ENCODE measurements around the gene SLC25A28. TPM values are rescaled to one million over a fixed set of nuclear protein-coding genes. Genes with fewer than 3 reads are reported as not detected.
"Not testable (repeated sequence)": the region's sequence is repeated elsewhere in the genome, so short reads cannot be mapped to it uniquely, and the experiment has no call there.

The SLC25A28 gene
- total RNA-seq, 2 donors from 2014 or later, result 38.2 to 46.4 TPM

DNA sequence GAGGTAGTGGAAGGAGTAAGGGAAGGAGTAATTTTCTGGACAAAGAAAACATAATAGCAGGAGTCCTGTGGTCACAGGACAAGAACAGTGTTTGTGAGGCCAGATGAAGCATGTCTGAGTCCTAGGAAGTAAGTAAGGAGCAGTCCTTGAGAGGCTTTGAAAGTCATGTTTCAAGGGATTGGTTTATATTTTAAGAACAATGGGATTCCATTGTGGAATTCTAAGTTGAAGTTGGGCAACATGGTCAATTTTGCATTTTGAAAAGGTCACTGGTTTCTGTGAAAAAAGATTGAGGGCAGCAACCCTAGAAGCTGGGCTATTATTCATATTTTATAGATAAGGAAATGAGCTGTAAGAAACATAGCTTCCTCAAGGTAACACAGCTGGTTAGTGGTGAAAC lies 10.8 kb upstream of the SLC25A28 start:
- DNase-seq, result no peak
- intact Hi-C loops (cut with DNase I), result no loop called here
- no peak for ATAC-seq

DNA sequence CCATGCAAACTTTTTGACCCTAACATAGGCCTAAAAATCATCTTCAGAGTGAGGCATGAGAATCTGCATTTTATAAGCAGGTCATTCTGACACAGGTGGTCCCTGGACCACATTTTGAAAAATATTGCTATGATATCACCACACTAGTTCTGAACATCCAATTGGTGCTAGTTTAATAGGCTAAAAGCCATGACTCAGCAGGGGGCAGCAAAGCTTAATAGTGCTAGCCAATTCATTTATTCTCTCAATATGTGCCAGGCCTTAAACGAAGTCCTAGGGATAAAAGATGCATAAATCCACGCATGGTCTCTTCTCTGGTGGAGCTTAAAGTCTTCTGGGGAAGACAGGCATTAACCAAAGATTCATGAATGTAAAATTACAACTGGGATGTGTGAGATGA lies 10.2 kb upstream of the SLC25A28 start:
- peak in 1 of 2 donors; percentile 34 for ATAC-seq
- intact Hi-C loops (cut with DNase I), result no loop called here
- DNase-seq, result no peak

DNA sequence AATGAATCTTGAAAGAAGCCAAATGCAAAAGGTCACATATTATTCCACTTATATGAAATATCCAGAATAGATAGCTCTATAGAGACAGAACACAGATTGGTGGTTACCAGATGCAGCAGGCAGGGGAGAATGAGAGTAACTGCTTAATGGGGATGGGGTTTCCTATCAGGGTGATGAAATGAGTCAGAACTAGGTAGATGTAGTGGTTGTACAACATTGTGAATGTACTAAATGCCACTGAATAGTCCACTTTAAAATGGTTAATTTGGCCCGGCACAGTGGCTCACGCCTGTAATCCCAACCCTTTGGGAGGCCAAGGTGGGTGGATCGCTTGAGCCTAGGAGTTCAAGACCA lies 9.4 kb upstream of the SLC25A28 start:
- DNase-seq (no peak), ATAC-seq (no peak)
- intact Hi-C loops (cut with DNase I), result loop anchor here (10.0 kb wide), 1 partner anchor 85 kb away; no protein-coding TSS in a partner anchor

- DNase-seq, result no peak
- ATAC-seq, result no peak
- intact Hi-C loops (cut with DNase I), result loop anchor here (10.0 kb wide), 1 partner anchor 86 kb away; no protein-coding TSS in a partner anchor
These were observed 8.8 kb upstream of the SLC25A28 start for GRCh38 chr10:99628923-99629624.

DNA sequence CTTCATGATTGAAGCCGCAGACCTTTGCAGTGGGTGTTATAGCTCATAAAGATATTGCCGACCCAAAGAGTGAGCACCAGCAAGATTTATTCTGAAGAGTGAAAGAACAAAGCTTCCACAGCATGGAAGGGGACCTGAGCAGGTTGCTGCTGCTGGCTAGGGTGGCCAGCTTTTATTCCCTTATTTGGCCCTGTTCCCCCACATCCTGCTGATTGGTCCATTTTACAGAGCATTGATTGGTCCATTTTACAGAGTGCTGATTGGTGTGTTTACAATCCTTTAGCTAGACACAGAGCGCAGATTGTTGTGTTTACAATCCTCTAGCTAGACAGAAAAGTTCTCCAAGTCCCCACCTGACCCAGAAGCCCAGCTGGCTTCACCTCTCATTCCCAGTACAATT lies 4.9 kb upstream of the SLC25A28 start:
- not testable (repeated sequence) for ATAC-seq, DNase-seq
- intact Hi-C loops (cut with DNase I), result loop anchor here (10.0 kb wide), 1 partner anchor 90 kb away; no protein-coding TSS in a partner anchor

- intact Hi-C loops (cut with DNase I), result loop anchor here (5.0 to 10.0 kb wide), 2 partner anchors 33 to 91 kb away; partner anchors contain the start of gene ENTPD7 (in 1 of the 2)
- DNase-seq, result no peak
- no peak for ATAC-seq
These were observed 3.7 kb upstream of the SLC25A28 start for GRCh38 chr10:99623919-99624318.

DNA sequence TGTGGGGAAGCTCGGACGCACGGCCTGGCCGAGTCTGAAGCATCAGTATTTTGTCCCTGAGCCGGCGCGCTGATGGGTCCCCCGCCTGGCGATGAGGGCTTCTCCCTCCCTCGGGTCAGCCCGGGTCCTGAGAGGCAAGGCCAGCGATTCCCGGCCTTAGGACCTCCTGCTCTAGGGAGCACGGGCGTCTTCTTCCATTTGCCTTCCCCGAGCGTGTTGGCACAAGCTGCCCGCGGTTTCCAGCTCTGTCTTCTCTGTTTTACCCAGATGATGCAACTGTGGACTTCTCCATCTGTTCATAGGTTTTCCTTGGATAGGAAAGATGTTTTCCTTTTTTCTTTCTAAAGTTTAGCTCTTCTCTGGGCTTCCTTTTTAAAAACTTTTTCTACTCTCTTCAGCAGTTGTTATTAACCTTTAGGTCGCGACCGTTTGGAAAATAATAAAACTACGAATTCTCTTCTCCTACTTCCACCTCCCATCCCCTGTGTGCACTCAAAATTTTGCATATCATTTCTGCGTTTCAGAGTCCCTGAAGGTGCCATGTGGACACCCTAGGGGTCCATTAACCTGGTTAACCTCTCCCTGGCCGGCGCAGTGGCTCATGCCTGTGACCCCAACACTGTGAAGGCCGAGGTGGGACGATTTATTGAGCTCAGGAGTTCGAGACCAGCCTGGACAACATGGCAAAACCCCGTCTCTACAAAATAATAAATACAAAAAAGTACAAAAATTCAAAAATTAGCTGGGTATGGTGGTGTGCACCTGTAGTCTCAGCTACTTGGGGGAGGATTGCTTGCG lies 1.4 kb upstream of the SLC25A28 start:
- intact Hi-C loops (cut with DNase I), result loop anchor here (5.0 to 10.0 kb wide), 2 partner anchors 36 to 93 kb away; partner anchors contain the start of gene ENTPD7 (in 1 of the 2)
- ATAC-seq, result peak; percentile 7 to 29
- no peak for DNase-seq

DNA sequence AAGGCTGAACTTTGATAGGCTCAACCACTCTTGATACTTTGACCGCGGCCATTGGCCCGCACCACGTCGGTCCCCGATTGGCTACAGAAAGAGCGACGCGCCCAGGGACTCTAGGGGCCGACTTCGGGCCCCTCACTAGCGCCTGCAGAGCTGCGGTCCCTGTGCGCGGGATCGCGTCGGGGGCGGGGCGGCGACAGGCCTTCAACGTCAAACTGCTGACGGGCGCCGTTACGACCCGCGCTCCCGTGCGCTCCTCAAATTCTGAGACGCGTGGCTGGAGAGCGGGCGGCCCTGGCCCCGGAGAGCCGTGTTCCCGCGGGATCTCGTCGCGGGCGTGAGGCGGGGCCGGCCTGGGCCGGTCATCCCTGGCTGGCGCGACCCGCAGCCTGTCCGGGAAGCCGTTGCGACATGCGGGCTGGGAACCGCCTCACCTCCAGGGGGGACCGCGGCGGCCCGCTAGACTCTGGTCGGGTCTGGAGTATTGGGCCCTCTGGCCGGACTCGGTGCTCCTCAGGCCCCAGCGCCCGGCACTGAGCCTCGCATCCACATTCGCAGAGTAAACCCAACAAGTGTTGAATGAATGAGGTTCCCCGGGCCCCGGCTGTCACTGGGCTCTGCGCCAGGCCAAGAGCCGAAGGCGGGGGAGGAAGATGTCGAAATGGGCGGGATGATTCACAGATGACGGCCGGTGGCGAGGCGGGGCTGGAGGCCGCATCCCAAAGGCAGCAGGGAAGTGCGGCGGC lies 643 bp upstream of the SLC25A28 start:
- ATAC-seq (peak; percentile 93 to 95), DNase-seq (peak; percentile 96)
- intact Hi-C loops (cut with DNase I), result loop anchor here (5.0 to 10.0 kb wide), 2 partner anchors 36 to 94 kb away; partner anchors contain the start of gene ENTPD7 (in 1 of the 2)

DNA sequence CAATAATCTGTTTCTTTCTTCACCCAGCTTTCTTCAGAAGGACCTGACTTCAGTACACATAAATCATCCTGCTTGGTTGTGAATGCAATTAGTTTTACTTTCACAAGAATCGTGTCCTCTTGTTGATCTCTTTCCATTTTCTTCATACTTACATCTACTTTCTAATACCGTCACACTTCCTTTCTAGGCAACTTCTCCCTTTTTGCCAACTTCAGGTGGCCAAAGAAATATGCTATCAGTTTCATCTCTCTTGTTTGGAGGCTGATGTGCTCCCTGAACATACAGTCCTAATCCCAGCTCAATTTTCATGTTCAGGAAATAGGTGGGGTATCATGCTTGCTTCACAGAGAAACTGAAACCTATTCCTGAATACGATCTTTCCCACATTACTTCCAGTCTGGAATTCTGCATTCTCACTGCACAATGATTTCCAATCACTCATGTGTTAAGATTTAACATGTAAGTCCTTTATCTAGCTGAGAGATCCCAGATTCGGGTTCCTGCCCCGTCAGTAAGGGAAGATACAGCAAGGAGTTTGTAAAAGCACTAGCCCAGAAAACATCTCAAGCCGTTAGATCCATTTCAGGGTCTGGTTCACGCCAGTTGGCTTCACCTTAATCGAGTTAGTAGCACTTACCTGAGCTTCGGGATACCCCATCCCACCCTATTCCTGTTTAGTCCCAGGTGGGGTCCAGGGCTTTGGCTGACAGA lies 994 bp downstream of the SLC25A28 start:
- ATAC-seq (no peak), DNase-seq (no peak)
- intact Hi-C loops (cut with DNase I), result loop anchor here in 1 of 2 donors (10.0 kb wide), 1 partner anchor 1154 kb away; no protein-coding TSS in a partner anchor

- intact Hi-C loops (cut with DNase I), result loop anchor here in 1 of 2 donors (10.0 kb wide), 1 partner anchor 1153 kb away; no protein-coding TSS in a partner anchor
- no peak for ATAC-seq
- DNase-seq, result no peak
These were observed 2.5 kb downstream of the SLC25A28 start for GRCh38 chr10:99617696-99618095.

DNA sequence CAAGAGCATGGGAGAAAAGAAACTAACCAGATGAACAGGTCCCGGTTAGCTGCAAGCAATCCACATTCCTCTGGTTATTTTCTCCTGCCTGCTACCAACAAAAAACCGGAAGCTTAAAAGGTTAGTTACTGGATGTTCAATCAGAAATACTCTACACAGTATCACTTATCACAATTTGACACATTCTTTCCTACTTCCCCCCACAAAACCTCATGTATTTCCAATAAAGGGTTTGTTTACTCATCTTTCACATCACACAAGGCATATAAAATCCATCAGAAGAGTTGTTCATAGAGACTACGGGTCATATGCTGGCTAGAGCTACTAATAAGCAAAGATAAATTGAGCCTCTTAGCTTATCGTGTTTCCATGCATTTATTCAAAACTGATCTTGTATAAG lies 4.8 kb downstream of the SLC25A28 start:
- ATAC-seq (no peak), DNase-seq (no peak)
- intact Hi-C loops (cut with DNase I), result loop anchor here in 1 of 2 donors (10.0 kb wide), 1 partner anchor 1151 kb away; no protein-coding TSS in a partner anchor

GRCh38 chr10:99612167-99612831 lies 7.9 kb downstream of the SLC25A28 start:
- intact Hi-C loops (cut with DNase I), result loop anchor here (2.0 to 10.0 kb wide), 4 partner anchors 175 to 1147 kb away; no protein-coding TSS in a partner anchor
- DNase-seq, result no peak
- peak; percentile 62 to 69 for ATAC-seq

DNA sequence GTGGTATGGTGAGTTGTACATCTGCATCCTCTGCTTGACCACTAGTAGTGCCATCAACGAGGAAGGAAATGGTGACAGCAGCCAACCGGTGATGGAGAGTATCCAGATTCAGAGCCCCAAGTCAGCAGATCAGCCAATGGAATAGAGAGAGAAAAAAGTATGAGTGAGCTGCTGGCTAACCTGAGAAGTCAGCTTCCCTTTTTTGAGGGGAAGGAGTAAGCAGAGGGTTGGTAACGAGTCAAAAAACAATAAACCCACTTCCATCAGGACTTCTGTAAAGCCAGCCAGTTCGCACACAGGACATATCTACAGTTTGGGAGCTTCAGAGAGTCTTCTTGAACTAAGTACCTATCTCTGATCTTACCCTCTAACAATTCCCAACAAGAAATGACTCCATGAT lies 8.9 kb downstream of the SLC25A28 start:
- intact Hi-C loops (cut with DNase I), result loop anchor here (5.0 to 10.0 kb wide), 3 partner anchors 174 to 1147 kb away; no protein-coding TSS in a partner anchor
- no peak for ATAC-seq
- no peak for DNase-seq

DNA sequence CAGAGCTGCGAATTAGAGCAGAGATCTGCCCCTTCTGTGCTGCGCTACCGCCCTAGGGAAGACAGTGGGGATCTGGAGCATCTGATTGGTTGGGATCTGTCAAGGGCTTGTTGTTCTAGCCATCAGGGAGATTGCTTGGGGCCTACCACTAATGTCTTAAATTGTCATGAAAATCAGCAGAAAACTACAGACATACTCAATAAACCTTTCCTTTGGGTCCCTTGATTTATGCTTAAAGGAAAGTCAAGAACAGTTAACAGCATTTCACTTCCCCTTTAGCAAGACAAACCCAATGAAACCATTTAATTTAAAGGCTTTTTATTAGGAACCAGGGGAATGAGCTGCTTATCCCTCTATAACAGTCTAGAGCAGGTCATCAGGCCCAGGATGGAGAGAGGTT lies 10.0 kb downstream of the SLC25A28 start:
- no peak for DNase-seq
- intact Hi-C loops (cut with DNase I), result loop anchor here (5.0 to 10.0 kb wide), 3 partner anchors 173 to 1145 kb away; no protein-coding TSS in a partner anchor
- no peak for ATAC-seq

GRCh38 chr10:99609186-99609585 lies 11.1 kb downstream of the SLC25A28 start:
- ATAC-seq (no peak), DNase-seq (no peak)
- intact Hi-C loops (cut with DNase I), result no loop called here

GRCh38 chr10:99605351-99605750 lies 14.9 kb downstream of the SLC25A28 start:
- intact Hi-C loops (cut with DNase I), result no loop called here
- no peak for ATAC-seq

GRCh38 chr10:99604862-99605261 lies 15.4 kb downstream of the SLC25A28 start:
- intact Hi-C loops (cut with DNase I), result no loop called here
- DNase-seq (no peak), ATAC-seq (no peak)

More at GRCh38 chr10:99605351-99605750, 14.9 kb downstream of the SLC25A28 start:
- no peak for DNase-seq

All from left cardiac atrium (tissue), 4 donors.